T-helper 22 cell (primary cell): Measurements from ENCODE around the gene DOCK4.

Source experiments
- DNase-seq: peaks from one replicate; pipeline ENCODE4 v3.0.0-alpha.2; 2020; ENCODE audit warnings: low read depth

Gene DOCK4

GRCh38 chr7:111853201-111853990 is 352.8 kb downstream of the DOCK4 start:
- DNase-seq: no peak

GRCh38 chr7:111852081-111852480 is 354.1 kb downstream of the DOCK4 start:
- DNase-seq: no peak

DNA sequence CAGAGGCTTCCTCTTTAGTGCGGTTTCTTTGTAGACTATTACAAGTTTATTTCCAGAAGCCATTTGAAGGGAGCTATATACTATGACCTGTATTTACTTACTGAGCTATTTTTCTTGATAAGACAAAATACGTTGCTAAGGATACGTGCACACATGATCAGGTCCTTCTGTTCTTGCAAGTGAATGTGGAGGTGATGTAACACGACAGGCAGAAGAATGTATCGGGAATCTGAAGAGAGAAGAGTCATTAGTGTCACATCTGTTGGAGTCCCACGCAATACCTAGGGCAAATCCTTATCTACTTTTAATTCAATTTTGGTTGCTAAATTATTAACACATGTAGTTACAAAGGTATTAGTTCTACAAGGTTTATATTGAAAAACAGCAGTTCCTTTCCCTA is 359.3 kb downstream of the DOCK4 start:
- DNase-seq: no peak

DNA sequence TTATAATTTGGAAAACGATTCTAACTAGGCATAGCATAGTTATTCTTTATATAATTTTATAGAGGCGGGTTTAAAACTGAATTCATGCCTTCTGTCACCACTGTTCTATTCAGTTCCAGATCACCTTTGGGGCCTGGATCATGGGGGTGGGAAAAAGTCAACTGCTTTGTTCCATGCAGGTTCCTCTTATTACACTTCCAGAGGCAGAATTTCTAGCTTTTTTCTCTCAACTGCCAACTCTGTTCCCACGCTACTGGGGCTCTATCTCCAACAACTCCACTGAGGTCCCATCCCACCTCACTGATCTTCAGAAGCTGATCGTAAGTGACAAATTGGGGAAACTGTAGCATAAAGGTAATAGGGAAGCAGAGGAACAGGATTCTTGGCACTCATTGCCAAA is 360.3 kb downstream of the DOCK4 start:
- DNase-seq: no peak

DNA sequence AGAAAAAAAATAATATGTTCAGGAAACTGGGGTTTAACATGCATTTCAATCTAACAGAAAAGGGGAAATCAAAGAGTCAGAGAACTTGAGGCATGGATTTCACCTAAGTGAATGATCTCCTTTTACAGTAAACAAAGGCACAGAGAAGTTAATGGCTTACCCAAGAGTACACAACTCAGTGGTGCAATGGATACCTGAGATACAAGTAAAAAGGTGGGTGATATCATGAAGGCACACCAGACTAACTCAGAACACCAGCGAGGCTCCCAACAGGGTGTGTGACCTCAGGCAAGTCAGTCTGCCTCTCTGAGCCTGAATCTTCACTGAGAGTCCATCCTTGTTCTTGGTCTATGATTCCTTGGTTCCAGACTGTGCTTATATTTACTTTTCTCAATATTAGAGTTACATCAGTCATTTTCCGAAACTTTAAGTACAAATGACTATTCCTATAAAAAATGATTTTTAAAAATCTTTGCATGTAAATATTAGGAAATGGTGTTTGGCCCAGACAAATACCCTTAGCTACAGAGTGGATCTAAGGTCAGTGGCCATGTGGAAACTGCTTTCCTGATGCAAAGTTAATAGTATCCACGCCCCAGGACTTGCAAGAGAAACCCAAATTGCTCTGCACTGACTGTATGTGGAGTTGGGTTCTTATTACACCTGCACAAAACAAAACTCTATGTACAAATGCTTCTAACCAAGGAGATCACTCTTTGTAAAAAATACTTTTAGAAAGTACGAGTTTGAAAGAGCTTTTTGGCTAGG is 361.1 kb downstream of the DOCK4 start:
- DNase-seq: no peak

GRCh38 chr7:111842491-111842890 is 363.7 kb downstream of the DOCK4 start:
- DNase-seq: no peak

DNA sequence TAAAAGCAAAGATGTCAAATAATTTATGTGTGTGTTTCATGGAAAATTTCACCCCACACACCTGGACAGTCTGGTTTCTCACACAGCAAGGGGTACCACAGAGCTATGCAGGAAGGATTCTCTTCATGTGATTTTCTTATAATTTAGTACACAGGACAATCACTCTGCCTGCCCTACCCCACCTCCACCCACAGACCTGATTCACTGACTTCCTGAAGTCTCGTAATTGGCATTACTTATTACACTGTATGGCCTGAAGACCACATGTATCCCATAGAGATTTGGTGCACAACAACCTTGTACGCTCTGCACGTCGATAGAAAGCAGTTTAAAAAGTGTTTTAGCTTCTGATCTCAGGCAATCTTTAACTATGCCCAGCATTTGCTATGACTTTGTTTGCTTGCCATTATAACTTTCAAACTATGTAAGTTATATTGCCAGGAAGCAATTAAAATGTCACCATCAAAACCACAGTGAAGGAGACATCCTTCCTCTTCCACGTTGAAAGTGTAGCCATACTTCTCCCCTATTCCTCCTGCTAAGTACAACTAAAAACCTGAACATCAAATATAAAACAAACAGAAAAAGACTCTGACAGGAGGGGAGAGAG is 364.5 kb downstream of the DOCK4 start:
- DNase-seq: no peak

DNA sequence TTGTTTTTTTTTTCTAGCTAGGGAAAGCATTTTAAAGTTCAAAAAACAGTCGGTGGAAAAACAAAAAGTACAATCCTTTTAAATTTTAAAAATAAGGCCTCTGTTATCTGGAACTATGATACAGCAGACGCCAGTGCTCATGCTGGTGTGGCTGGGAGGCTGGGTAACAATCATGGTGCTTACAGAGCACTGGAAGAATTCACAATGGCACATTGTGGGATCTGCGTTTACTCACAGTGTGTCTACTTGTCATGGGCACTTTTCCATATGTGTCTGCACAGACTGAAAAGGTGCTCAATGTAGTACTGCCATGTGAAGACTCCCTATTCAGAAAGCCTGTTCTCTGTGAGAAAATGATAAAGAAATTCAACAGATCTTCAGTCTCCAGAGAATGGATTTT is 365.7 kb downstream of the DOCK4 start:
- no peak for DNase-seq

- DNase-seq: no peak
Observed at GRCh38 chr7:111839261-111839660, 366.9 kb downstream of the DOCK4 start.

DNA sequence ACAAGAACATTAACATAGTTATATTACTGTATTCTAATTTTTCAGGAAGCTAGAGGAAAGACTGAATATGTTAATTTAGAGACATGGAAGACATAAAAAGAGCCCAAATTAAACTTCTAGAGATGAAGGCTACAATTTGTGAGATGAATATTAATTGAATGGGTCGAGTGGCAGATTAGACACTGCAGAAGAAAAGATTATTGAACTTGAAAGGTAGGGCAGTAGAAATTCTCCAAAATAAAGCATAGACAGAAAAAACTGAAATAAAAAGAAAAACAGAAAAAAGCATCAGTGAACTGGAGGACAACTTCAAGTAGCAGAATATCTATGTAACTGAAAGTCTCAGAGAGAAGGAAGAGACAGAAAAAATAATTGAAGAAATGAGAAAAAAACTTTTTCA is 369.6 kb downstream of the DOCK4 start:
- no peak for DNase-seq

DNA sequence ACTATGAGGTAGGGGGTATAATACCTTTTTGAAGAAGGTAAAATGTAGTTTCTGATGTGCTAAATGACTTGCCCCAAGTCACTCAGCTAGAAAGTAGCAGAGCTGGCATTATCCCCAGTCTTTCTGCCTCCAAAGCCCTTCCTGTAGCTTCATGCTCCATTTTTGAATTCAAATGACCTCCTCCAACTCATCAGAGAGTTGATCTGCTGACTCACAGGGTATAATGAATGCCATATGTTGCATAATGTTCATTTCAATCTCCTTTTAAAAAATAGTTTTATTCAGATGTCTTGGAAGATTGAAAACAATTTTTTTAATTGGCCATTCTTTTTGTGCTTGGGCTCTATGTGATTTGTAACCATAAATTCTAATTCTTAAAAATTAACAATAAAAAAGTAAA is 371.1 kb downstream of the DOCK4 start:
- no peak for DNase-seq

- no peak for DNase-seq
Observed at GRCh38 chr7:111834367-111834766, 371.8 kb downstream of the DOCK4 start.

- DNase-seq: no peak
Observed at GRCh38 chr7:111833466-111833865, 372.7 kb downstream of the DOCK4 start.

DNA sequence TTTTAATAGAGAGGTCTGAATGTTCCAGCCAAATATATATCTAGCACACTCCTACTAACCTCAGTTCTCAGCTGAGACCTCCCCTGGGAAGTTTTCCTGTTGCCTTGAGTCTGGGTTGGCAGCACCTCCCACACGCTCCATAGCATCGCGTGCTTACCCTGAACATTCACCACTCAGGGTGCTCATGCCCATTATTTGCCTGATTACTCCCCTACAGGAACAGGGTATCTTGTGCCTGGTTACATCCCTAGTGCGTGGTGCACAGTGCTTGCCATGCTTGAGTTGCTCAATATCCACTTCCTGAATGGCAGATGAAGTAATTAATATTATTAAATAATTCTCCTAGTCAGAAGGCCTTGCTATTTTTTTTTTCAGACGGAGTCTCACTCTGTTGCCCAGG is 374.0 kb downstream of the DOCK4 start:
- no peak for DNase-seq

GRCh38 chr7:111829221-111829620 is 377.0 kb downstream of the DOCK4 start:
- DNase-seq: no peak

- DNase-seq: no peak
Observed at GRCh38 chr7:111827863-111828504, 378.2 kb downstream of the DOCK4 start.

GRCh38 chr7:111825046-111825445 is 381.2 kb downstream of the DOCK4 start:
- DNase-seq: no peak

GRCh38 chr7:111823826-111824225 is 382.4 kb downstream of the DOCK4 start:
- no peak for DNase-seq

- DNase-seq: no peak
Observed at GRCh38 chr7:111821046-111821445, 385.2 kb downstream of the DOCK4 start.

DNA sequence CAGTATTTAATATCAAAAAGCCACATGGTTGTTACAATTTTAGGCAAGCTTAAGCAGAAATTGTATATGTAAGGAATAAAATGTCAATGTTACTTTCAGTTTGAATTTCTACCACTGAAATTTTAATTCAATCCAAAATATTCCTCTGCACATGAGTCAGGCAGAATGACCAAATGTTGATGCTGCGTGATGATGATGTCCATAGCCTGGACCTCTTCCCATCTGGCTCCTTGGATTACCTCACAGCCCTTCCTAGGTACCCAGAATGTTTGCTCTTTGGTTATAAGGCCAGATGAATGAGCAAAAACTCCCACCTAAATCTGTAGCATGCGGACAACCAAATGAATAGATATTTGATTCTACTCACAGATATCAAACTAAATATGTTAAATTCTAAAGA is 385.6 kb downstream of the DOCK4 start:
- DNase-seq: no peak

DNA sequence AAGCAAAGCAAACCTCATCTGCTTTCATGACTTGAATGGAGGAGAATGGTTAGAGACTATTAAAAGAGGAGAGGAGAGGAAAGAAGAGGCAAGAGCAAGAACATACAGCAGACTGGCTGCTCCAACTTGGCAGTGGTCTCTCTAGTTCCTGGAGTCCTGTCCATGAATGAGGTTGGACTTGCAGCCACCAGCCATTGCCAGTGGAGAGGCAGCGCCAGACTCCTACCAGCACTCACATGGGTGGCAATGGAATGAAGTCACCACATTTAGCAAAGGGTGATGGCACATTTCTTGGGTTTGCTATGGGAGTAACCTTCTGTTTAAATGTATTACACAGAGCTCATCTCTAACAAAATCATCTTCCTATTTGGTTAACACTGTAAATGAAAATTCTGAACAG is 386.1 kb downstream of the DOCK4 start:
- DNase-seq: no peak

- DNase-seq: no peak
Observed at GRCh38 chr7:111815354-111815753, 390.8 kb downstream of the DOCK4 start.

DNA sequence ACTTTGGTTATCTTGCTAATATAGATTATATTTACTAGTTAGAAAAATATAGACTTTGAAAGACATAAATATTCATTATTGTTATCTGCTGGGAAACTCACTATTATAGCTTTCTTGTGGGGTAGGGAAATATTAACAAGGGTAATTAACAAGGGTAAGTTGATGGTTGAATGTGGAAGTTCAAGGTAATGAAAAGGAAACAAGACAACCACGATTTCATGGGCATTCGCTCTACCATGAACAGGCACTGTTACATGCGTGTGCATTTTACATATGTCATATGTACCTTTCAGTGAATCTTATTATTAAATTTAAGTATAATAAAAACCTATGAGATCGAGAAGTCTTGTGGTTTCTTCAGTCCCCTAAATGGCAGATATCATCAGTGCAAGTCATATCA is 392.9 kb downstream of the DOCK4 start:
- no peak for DNase-seq
